Adrenal gland (tissue), 5 donors: ENCODE data around the gene ADAMTS6.

Source experiments
- CTCF ChIP-seq, 6 experiments: fragments of 450-650 bp in 4 of 6; fragments of 200-600 bp in 2 of 6; sonication (generic) in 1 of 6; IDR thresholded peaks; 1 replicate in 5 of 6; 2 replicates in 1 of 6; pipeline versions ENCODE4 v1.5.1 to v1.8.0; 2016 to 2021; ENCODE audit warnings: antibody characterized with exemption in 6 of 6, mild to moderate bottlenecking in 2 of 6, moderate library complexity in 1 of 6
- POLR2A ChIP-seq, 2 donors: fragments of 450-650 bp; IDR thresholded peaks; one replicate each; pipeline ENCODE4 v1.6.1; 2017; ENCODE audit warnings: antibody characterized with exemption in 2 of 2, mild to moderate bottlenecking in 2 of 2, moderate library complexity in 1 of 2
- donor health status: DM: no; HTN: no; CAD: no.

GRCh38 chr5:65173130-65173525, 308.6 kb downstream of the ADAMTS6 start:
- no peak for TF ChIP-seq POLR2A (IDR thresholded peaks at IDR 0.05)
- TF ChIP-seq CTCF (IDR thresholded peaks at IDR 0.05): no peak
